GM12872 (cell line): ENCODE results near the gene COIL.

Experiments used
- CTCF ChIP-seq: IDR thresholded peaks from 3 replicates; pipeline ENCODE4 v1.5.1; 2011; ENCODE audit warnings: low read depth, mild to moderate bottlenecking, low read length, moderate library complexity; ENCODE audit not compliant: insufficient read depth

The COIL gene

GRCh38 chr17:56890390-56890789 is 70.5 kb downstream of the COIL start:
- no peak for TF ChIP-seq CTCF
